Endothelial cell of umbilical vein (primary cell): ENCODE data around the gene FA2H. TPM values are rescaled to one million over a fixed set of nuclear protein-coding genes. Genes with fewer than 3 reads are reported as not detected.

Source experiments
- BruUV-seq: library from RNA; stranded (reverse); fragments of 400-500 nt; replicated peaks from 2 replicates; lab custom pipeline; 2021; lab: Mats Ljungman, UMichigan
- CTCF ChIA-PET: fragments of 300-600, 350-600 bp; sonication (Branson Sonifier 250); formaldehyde crosslinking; loops from one replicate; lab custom pipeline; 2021; ENCODE audit warnings: antibody characterized with exemption, inconsistent platforms; lab: Charles Lee
- POLR2A ChIA-PET: fragments of 300-600, 350-600 bp; sonication (Branson Sonifier 250); formaldehyde crosslinking; loops from one replicate; lab custom pipeline; 2021; ENCODE audit warnings: antibody characterized with exemption, inconsistent platforms; lab: Charles Lee
- DNase-seq: peaks from one replicate; pipeline ENCODE4 v3.0.0-alpha.2; 2011; ENCODE audit warnings: low read depth, low spot score
- FAIRE-seq: peaks from 2 replicates; lab custom pipeline; 2011; peaks lifted over from hg19 to GRCh38; lab: Jason Lieb, UNC
- H2AFZ ChIP-seq: 2 replicates; pipeline ENCODE4 v1.6.0; 2012; ENCODE audit warnings: low read depth, low read length, control low read depth, inconsistent platforms
- H3K27ac ChIP-seq: 2 replicates; pipeline ENCODE4 v1.5.1; 2011; ENCODE audit warnings: low read depth, mild to moderate bottlenecking, control low read depth, low read length, moderate library complexity; ENCODE audit not compliant: insufficient read depth
- H3K27me3 ChIP-seq, 2 experiments: 2 replicates each; pipeline versions ENCODE4 v1.6.0 to v1.6.1; 2011; ENCODE audit warnings: low read length in 2 of 2, mixed read lengths in 1 of 2; ENCODE audit not compliant: control insufficient read depth in 2 of 2, insufficient read depth in 2 of 2
- H3K36me3 ChIP-seq, 2 experiments: 2 replicates in 1 of 2; 3 replicates in 1 of 2; pipeline ENCODE4 v1.5.1; 2011; ENCODE audit warnings: low read length in 2 of 2, mild to moderate bottlenecking in 1 of 2, moderate library complexity in 1 of 2; ENCODE audit not compliant: control insufficient read depth in 2 of 2, insufficient read depth in 2 of 2; ENCODE audit errors: extremely low read depth in 1 of 2
- H3K4me1 ChIP-seq: 3 replicates; pipeline ENCODE4 v1.5.1; 2011; ENCODE audit warnings: mild to moderate bottlenecking, low read length; ENCODE audit not compliant: control insufficient read depth, insufficient read depth; ENCODE audit errors: extremely low read depth
- H3K4me2 ChIP-seq: 2 replicates; pipeline ENCODE4 v1.6.1; 2011; ENCODE audit warnings: low read length, control low read depth, mixed read lengths; ENCODE audit not compliant: insufficient read depth
- H3K4me3 ChIP-seq, 3 experiments: fragments of 200-600 bp in 1 of 3; sonication (generic), shearing (Covaris generic) in 1 of 3; replicated peaks in 1 of 3; 2 replicates each; pipeline ENCODE4 v1.5.1; 2011 to 2016; ENCODE audit warnings: control low read depth in 3 of 3, low read length in 3 of 3, mild to moderate bottlenecking in 2 of 3, inconsistent platforms in 1 of 3, low read depth in 1 of 3, moderate library complexity in 1 of 3; ENCODE audit not compliant: insufficient read depth in 1 of 3
- H3K79me2 ChIP-seq: 2 replicates; pipeline ENCODE4 v1.6.0; 2012; ENCODE audit warnings: low read length, inconsistent platforms; ENCODE audit not compliant: control insufficient read depth, insufficient read depth
- H3K9ac ChIP-seq: replicated peaks from 2 replicates; pipeline ENCODE3; 2011; ENCODE audit warnings: low read length, control low read depth; ENCODE audit not compliant: insufficient read depth; ENCODE audit errors: extremely low read depth
- H3K9me1 ChIP-seq: replicated peaks from 3 replicates; pipeline ENCODE4 v1.6.0; 2011; ENCODE audit warnings: mild to moderate bottlenecking, low read length; ENCODE audit not compliant: control insufficient read depth, insufficient read depth; ENCODE audit errors: extremely low read depth
- H3K9me3 ChIP-seq: replicated peaks from 2 replicates; pipeline ENCODE4 v1.5.1; 2012; ENCODE audit warnings: low read length, inconsistent platforms; ENCODE audit not compliant: control insufficient read depth, insufficient read depth
- H4K20me1 ChIP-seq: replicated peaks from 2 replicates; pipeline ENCODE3; 2011; ENCODE audit warnings: mild to moderate bottlenecking, low read length; ENCODE audit not compliant: control insufficient read depth, insufficient read depth; ENCODE audit errors: extremely low read depth
- EZH2 ChIP-seq: IDR thresholded peaks from 2 replicates; pipeline ENCODE4 v1.6.1; 2012; ENCODE audit warnings: borderline replicate concordance, low read depth, mild to moderate bottlenecking, moderate library complexity, low read length, inconsistent platforms; ENCODE audit not compliant: severe bottlenecking
- FOS ChIP-seq: IDR thresholded peaks from 2 replicates; pipeline ENCODE4 v1.6.1; 2011; ENCODE audit warnings: mild to moderate bottlenecking, low read length, moderate library complexity, borderline replicate concordance; ENCODE audit not compliant: insufficient read depth
- GATA2 ChIP-seq: IDR thresholded peaks from 2 replicates; pipeline ENCODE4 v1.7.0; 2011; ENCODE audit warnings: low read depth, mild to moderate bottlenecking, moderate library complexity, mixed read lengths, low read length; ENCODE audit not compliant: insufficient read length, insufficient read depth
- JUN ChIP-seq: IDR thresholded peaks from 2 replicates; pipeline ENCODE4 v1.6.1; 2011; ENCODE audit warnings: borderline replicate concordance, low read depth; ENCODE audit not compliant: insufficient read length, insufficient read depth
- MYC ChIP-seq: IDR thresholded peaks from one replicate; pipeline ENCODE4 v1.6.1; 2011; ENCODE audit warnings: mild to moderate bottlenecking, low read depth, low read length
- POLR2A ChIP-seq: IDR thresholded peaks from 2 replicates; pipeline ENCODE4 v1.6.1; 2012; ENCODE audit warnings: low read depth, mild to moderate bottlenecking, control low read depth, low read length
- POLR2AphosphoS5 ChIP-seq: IDR thresholded peaks from 2 replicates; pipeline ENCODE4 v1.6.1; 2012; ENCODE audit warnings: low read depth, mild to moderate bottlenecking, control low read depth, low read length, moderate library complexity; ENCODE audit not compliant: insufficient read depth
- dilution Hi-C: fragments of 300-500 bp; cut with MboI; formaldehyde crosslinking; loops from one replicate; pipeline ENCODE4 v1.15.0; 2019; ENCODE audit warnings: low sequenced_read_pairs; ENCODE audit not compliant: extremely low pct_ligation_motif_present
- intact Hi-C: fragments of 100-400 bp; cut with micrococcal nuclease; formaldehyde crosslinking; loops from one replicate; pipeline ENCODE4 v1.10.0; 2022
- polyA plus RNA-seq, 4 experiments: library from polyadenylated mRNA; depleted of rRNA in 3 of 4; stranded (reverse) in 3 of 4; unstranded in 1 of 4; fragments of >200 nt; gene quantifications; 2 replicates each; pipeline versions ENCODE4 v1.2.1 to v1.2.3, GENCODE V29; 2011 to 2012; ENCODE audit warnings: missing spikeins in 1 of 4
- total RNA-seq: library from RNA; stranded (reverse); gene quantifications from 2 replicates; pipeline ENCODE4 v1.2.3, GENCODE V29; 2021
- TF ChIP-seq, protein P1 (sequence below), 2 donors: IDR thresholded peaks; 1 replicate in 1 of 2; 2 replicates in 1 of 2; pipeline ENCODE4 v1.5.1; 2011; ENCODE audit warnings: low read length in 2 of 2, mild to moderate bottlenecking in 2 of 2, moderate library complexity in 2 of 2, control low read depth in 1 of 2, inconsistent platforms in 1 of 2, low read depth in 1 of 2; ENCODE audit not compliant: insufficient read depth in 1 of 2; ENCODE audit errors: extremely low read depth in 1 of 2
- TF ChIP-seq, protein P2 (sequence below): IDR thresholded peaks from 2 replicates; pipeline ENCODE4 v1.6.1; 2011; ENCODE audit not compliant: insufficient read depth, insufficient read length

FA2H gene
- total and polyA plus RNA-seq, 2 donors (not counting 3 experiments of a cell fraction or from before 2014, with no cell fraction given) = not detected

DNA sequence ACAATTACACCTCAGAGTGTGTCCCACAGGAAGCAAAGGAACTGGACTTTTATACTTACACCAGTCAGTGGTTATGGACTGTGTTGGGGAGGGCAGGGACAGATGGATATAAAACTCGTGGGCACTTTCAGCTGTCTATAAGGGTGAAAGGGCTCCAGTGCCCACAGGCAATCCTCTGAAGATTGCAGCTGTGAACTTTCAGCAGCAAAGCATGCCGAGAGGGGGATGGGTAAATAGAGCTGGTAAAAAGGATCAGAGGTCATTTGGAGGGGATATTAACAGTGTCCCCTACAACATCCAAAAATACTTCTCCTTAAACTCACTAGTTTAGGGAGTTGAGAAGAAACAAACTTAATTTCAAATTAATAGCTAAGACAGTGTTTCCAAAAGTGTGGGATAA is 94.6 kb downstream of the FA2H start:
- POLR2A ChIA-PET = no interaction called here
- DNase-seq (no peak), FAIRE-seq (no peak)
- dilution Hi-C loops (no loop called here), intact Hi-C loops (no loop called here)
- Histone ChIP-seq H3K79me2 (no peaks in the 10 kb centered on the region), H3K27me3 (no peaks in the 10 kb centered on the region), H2AFZ (no peak overlapping the region), H3K9me1 (no peaks in the 10 kb centered on the region), H3K27ac (no peak overlapping the region), H3K9me3 (no peaks in the 10 kb centered on the region), H3K36me3 (peaks cover 4 to 8% of the 10 kb centered on the region in 2 experiments), H3K4me1 (no peaks in the 10 kb centered on the region), H4K20me1 (no peaks in the 10 kb centered on the region), H3K4me3 (no peak overlapping the region), H3K9ac (no peak overlapping the region), H3K4me2 (no peak overlapping the region)
- CTCF ChIA-PET = interaction anchor here (1.1 to 1.3 kb wide), 2 partner anchors 28 to 183 kb away, joined by 3 to 5 read pairs; no protein-coding TSS in a partner anchor
- BruUV-seq = no TSS peak
- TF ChIP-seq POLR2AphosphoS5 = no peak
- TF ChIP-seq JUN = no peak
- no peak for TF ChIP-seq GATA2
- no peak for TF ChIP-seq EZH2
- TF ChIP-seq, protein P1, sequence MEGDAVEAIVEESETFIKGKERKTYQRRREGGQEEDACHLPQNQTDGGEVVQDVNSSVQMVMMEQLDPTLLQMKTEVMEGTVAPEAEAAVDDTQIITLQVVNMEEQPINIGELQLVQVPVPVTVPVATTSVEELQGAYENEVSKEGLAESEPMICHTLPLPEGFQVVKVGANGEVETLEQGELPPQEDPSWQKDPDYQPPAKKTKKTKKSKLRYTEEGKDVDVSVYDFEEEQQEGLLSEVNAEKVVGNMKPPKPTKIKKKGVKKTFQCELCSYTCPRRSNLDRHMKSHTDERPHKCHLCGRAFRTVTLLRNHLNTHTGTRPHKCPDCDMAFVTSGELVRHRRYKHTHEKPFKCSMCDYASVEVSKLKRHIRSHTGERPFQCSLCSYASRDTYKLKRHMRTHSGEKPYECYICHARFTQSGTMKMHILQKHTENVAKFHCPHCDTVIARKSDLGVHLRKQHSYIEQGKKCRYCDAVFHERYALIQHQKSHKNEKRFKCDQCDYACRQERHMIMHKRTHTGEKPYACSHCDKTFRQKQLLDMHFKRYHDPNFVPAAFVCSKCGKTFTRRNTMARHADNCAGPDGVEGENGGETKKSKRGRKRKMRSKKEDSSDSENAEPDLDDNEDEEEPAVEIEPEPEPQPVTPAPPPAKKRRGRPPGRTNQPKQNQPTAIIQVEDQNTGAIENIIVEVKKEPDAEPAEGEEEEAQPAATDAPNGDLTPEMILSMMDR (IDR thresholded peaks at IDR 0.05; ENCODE audit: extremely low read depth in 1 of 2, insufficient read depth in 1 of 2, low read depth in 1 of 2, low read length in 2 of 2) = no peak
- no peak for TF ChIP-seq MYC
- no peak for TF ChIP-seq FOS
- TF ChIP-seq POLR2A = no peak
- TF ChIP-seq, protein P2, sequence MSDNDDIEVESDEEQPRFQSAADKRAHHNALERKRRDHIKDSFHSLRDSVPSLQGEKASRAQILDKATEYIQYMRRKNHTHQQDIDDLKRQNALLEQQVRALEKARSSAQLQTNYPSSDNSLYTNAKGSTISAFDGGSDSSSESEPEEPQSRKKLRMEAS = no peak
